SK-N-DZ (cell line): Measurements from ENCODE around the gene ZNF629. TPM values are rescaled to one million over a fixed set of nuclear protein-coding genes. Genes with fewer than 3 reads are reported as not detected.
"Not testable (repeated sequence)": the region's sequence is repeated elsewhere in the genome, so short reads cannot be mapped to it uniquely, and the experiment has no call there.

Experiments
- DNase-seq: peaks from one replicate; pipeline ENCODE4 v3.0.0-alpha.2; 2015; ENCODE audit warnings: low spot score
- polyA plus RNA-seq, 2 experiments: library from polyadenylated mRNA; depleted of rRNA; stranded (reverse); fragments of >200 nt; gene quantifications; 2 replicates each; pipeline ENCODE4 v1.2.3, GENCODE V29; 2014

ZNF629 gene
- polyA plus RNA-seq (2014; cell fraction: cytosol; rRNA removed) = 15.0 and 15.4 TPM in 2 replicates
- 10.7 and 13.9 TPM in 2 replicates for polyA plus RNA-seq (2014; cell fraction: nucleus; rRNA removed)

- peak; percentile 84 for DNase-seq
These were observed at the start of gene ZNF629 for GRCh38 chr16:30786936-30787612. Gene ZNF629 (minus strand): TSS chr16:30787205. CDS start chr16:30784482, 2,723 bp downstream.

GRCh38 chr16:30834130-30834740 lies 47.2 kb upstream of the ZNF629 start:
- DNase-seq = no peak

- DNase-seq = no peak
These were observed 43.0 kb upstream of the ZNF629 start for GRCh38 chr16:30830072-30830417.

GRCh38 chr16:30829130-30830071 lies 42.4 kb upstream of the ZNF629 start:
- DNase-seq = no peak

- DNase-seq = no peak
These were observed 34.9 kb upstream of the ZNF629 start for GRCh38 chr16:30821891-30822290.

- DNase-seq = not testable (repeated sequence)
These were observed 34.4 kb upstream of the ZNF629 start for GRCh38 chr16:30821441-30821840.

GRCh38 chr16:30820952-30821421 lies 34.0 kb upstream of the ZNF629 start:
- no peak for DNase-seq

- no peak for DNase-seq
These were observed 29.8 kb upstream of the ZNF629 start for GRCh38 chr16:30816769-30817168.

- DNase-seq = no peak
These were observed 26.8 kb upstream of the ZNF629 start for GRCh38 chr16:30813821-30814189.

- DNase-seq = not testable (repeated sequence)
These were observed 22.7 kb upstream of the ZNF629 start for GRCh38 chr16:30809675-30810074.

GRCh38 chr16:30808890-30809426 lies 22.0 kb upstream of the ZNF629 start:
- not testable (repeated sequence) for DNase-seq

- no peak for DNase-seq
These were observed 21.1 kb upstream of the ZNF629 start for GRCh38 chr16:30808146-30808545.

- peak; percentile 87 for DNase-seq
These were observed 18.6 kb upstream of the ZNF629 start for GRCh38 chr16:30805370-30806169.

- no peak for DNase-seq
These were observed 18.0 kb upstream of the ZNF629 start for GRCh38 chr16:30805056-30805369.

- DNase-seq = no peak
These were observed 15.9 kb upstream of the ZNF629 start for GRCh38 chr16:30802936-30803335.

GRCh38 chr16:30797670-30798309 lies 10.8 kb upstream of the ZNF629 start:
- DNase-seq = no peak

- DNase-seq = no peak
These were observed 7.6 kb upstream of the ZNF629 start for GRCh38 chr16:30794634-30795033.

- no peak for DNase-seq
These were observed 6.6 kb upstream of the ZNF629 start for GRCh38 chr16:30793508-30794069.

- no peak for DNase-seq
These were observed 791 bp upstream of the ZNF629 start for GRCh38 chr16:30787613-30788378.
